Lung (tissue), 12 donors: ENCODE data around the gene ZNF488. TPM values are rescaled to one million over a fixed set of nuclear protein-coding genes. Genes with fewer than 3 reads are reported as not detected.

Experiments used
- ATAC-seq: fragments of 200-7000 bp; cut with Tn5 transposase; one replicate; pipeline ENCODE4 v1.9.1; 2020; ENCODE audit warnings: moderate number of reproducible peaks; ENCODE audit not compliant: insufficient read depth, low FRiP score
- DNase-seq, 3 donors: peaks; one replicate each; pipeline ENCODE4 v3.0.0-alpha.2; 2013 to 2017
- H3K27ac ChIP-seq, 2 donors: one replicate each; pipeline ENCODE4 v1.5.1; 2013; ENCODE audit warnings: mild to moderate bottlenecking in 2 of 2, moderate library complexity in 2 of 2, control low read depth in 1 of 2, inconsistent platforms in 1 of 2, low read depth in 1 of 2, low read length in 1 of 2
- H3K27me3 ChIP-seq, 3 donors: one replicate each; pipeline ENCODE4 v1.5.1; 2013; ENCODE audit warnings: low read length in 2 of 3; ENCODE audit not compliant: control insufficient read depth in 3 of 3, insufficient read depth in 3 of 3
- H3K36me3 ChIP-seq, 4 donors: one replicate each; pipeline ENCODE4 v1.5.1; 2013; ENCODE audit warnings: low read length in 4 of 4, mild to moderate bottlenecking in 1 of 4, moderate library complexity in 1 of 4; ENCODE audit not compliant: control insufficient read depth in 4 of 4, insufficient read depth in 4 of 4
- H3K4me1 ChIP-seq, 5 donors: one replicate each; pipeline ENCODE4 v1.5.1; 2013; ENCODE audit warnings: low read length in 5 of 5, mild to moderate bottlenecking in 2 of 5, moderate library complexity in 1 of 5; ENCODE audit not compliant: control insufficient read depth in 5 of 5, insufficient read depth in 5 of 5
- H3K4me3 ChIP-seq: one replicate; pipeline ENCODE4 v1.5.1; 2013; ENCODE audit warnings: mild to moderate bottlenecking, control low read depth, moderate library complexity
- H3K9ac ChIP-seq, 2 donors: one replicate each; pipeline ENCODE4 v1.5.1; 2013; ENCODE audit warnings: low read length in 2 of 2, control low read depth in 1 of 2; ENCODE audit not compliant: insufficient read depth in 1 of 2
- H3K9me3 ChIP-seq, 4 donors: one replicate each; pipeline ENCODE4 v1.5.1; 2013; ENCODE audit warnings: low read length in 3 of 4, mild to moderate bottlenecking in 1 of 4, moderate library complexity in 1 of 4; ENCODE audit not compliant: control insufficient read depth in 4 of 4, insufficient read depth in 3 of 4
- WGBS, 2 donors: extraction: QIAGEN DNeasy Blood & Tissue Kit; methylation state at CpG; one replicate each; pipeline ENCODE4 v1.1.7; 2013; 5-methylcytosine and 5-hydroxymethylcytosine counted together
- polyA plus RNA-seq, 2 donors: library from polyadenylated mRNA; stranded (reverse); fragments of 200-250 nt; gene quantifications; one replicate each; pipeline ENCODE4 v1.2.1, GENCODE V29; 2013
- total RNA-seq, 2 donors: library from RNA; depleted of rRNA in 1 of 2; stranded (reverse); fragments of >200 nt in 1 of 2; gene quantifications; one replicate each; pipeline ENCODE4 v1.2.1, GENCODE V29; 2014 to 2021
- TF ChIP-seq, protein P1 (sequence below): IDR thresholded peaks from 2 replicates; pipeline ENCODE4 v1.5.1; 2012; ENCODE audit warnings: mild to moderate bottlenecking; ENCODE audit errors: control extremely low read depth, extremely low read depth
- donor health status: control.
- donor health status: control.
- donor health status: Bipolar disorder and iron deficiency.
- donor health status: healthy.
- donor health status: DM: yes; HTN: yes; CAD: no.

The ZNF488 gene
- total and polyA plus RNA-seq, 4 donors = 0.15 to 0.64 (median 0.42) TPM

GRCh38 chr10:47347303-47347675, 36.8 kb downstream of the ZNF488 start:
- no peak overlapping the region for H3K9ac ChIP-seq
- H3K9me3 ChIP-seq = no peaks in the 10 kb centered on the region
- H3K4me3 ChIP-seq = no peak overlapping the region
- H3K27ac ChIP-seq = peak overlapping the region in 1 of 2 donors; percentile 44
- peaks cover 0 to 14% (median 3%) of the 10 kb centered on the region in 5 donors for H3K4me1 ChIP-seq
- no peaks in the 10 kb centered on the region for H3K36me3 ChIP-seq
- TF ChIP-seq, protein P1, sequence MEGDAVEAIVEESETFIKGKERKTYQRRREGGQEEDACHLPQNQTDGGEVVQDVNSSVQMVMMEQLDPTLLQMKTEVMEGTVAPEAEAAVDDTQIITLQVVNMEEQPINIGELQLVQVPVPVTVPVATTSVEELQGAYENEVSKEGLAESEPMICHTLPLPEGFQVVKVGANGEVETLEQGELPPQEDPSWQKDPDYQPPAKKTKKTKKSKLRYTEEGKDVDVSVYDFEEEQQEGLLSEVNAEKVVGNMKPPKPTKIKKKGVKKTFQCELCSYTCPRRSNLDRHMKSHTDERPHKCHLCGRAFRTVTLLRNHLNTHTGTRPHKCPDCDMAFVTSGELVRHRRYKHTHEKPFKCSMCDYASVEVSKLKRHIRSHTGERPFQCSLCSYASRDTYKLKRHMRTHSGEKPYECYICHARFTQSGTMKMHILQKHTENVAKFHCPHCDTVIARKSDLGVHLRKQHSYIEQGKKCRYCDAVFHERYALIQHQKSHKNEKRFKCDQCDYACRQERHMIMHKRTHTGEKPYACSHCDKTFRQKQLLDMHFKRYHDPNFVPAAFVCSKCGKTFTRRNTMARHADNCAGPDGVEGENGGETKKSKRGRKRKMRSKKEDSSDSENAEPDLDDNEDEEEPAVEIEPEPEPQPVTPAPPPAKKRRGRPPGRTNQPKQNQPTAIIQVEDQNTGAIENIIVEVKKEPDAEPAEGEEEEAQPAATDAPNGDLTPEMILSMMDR = no peak
- no peak for DNase-seq
- WGBS, 2 donors = 83 to 85% methylated on average over 4 of the region's 4 CpGs
- H3K27me3 ChIP-seq = no peaks in the 10 kb centered on the region
- ATAC-seq = no peak

- peak overlapping the region in 1 of 2 donors; percentile 17 for H3K27ac ChIP-seq
Observed at GRCh38 chr10:47346581-47347302, 37.4 kb downstream of the ZNF488 start.

GRCh38 chr10:47344996-47345870, 38.9 kb downstream of the ZNF488 start:
- Histone ChIP-seq H3K4me1 (peaks cover 0 to 14% (median 3%) of the 10 kb centered on the region in 5 donors), H3K9ac (no peak overlapping the region), H3K4me3 (no peak overlapping the region), H3K36me3 (no peaks in the 10 kb centered on the region), H3K27ac (no peak overlapping the region), H3K27me3 (no peaks in the 10 kb centered on the region), H3K9me3 (no peaks in the 10 kb centered on the region)
- WGBS, 2 donors = 89% methylated on average over 13 of the region's 13 CpGs
- ATAC-seq = no peak
- peak in 1 of 3 donors; percentile 3 for DNase-seq
- TF ChIP-seq, protein P1 = no peak

More at GRCh38 chr10:47346581-47347302, 37.4 kb downstream of the ZNF488 start:
- Histone ChIP-seq H3K36me3 (no peaks in the 10 kb centered on the region), H3K4me3 (no peak overlapping the region), H3K9ac (no peak overlapping the region), H3K27me3 (no peaks in the 10 kb centered on the region), H3K9me3 (no peaks in the 10 kb centered on the region), H3K4me1 (peaks cover 0 to 14% (median 3%) of the 10 kb centered on the region in 5 donors)
- 74 to 85% methylated on average over 13 of the region's 13 CpGs for WGBS, 2 donors
- TF ChIP-seq, protein P1 = no peak
- DNase-seq (peak in 2 of 3 donors; percentile 29 to 65), ATAC-seq (peak; percentile 61)
